ENCODE data around the gene STAC3. TPM values are rescaled to one million over a fixed set of nuclear protein-coding genes. Genes with fewer than 3 reads are reported as not detected.
A peak's percentile ranks its signal among the peaks of the same experiment; 100 is the strongest.

STAC3 gene
- polyA plus RNA-seq, 2 of the 4 experiments (the other 2 are of a cell fraction): 0.40 to 0.43 TPM

GRCh38 chr12:57272337-57273151 is 21.6 kb upstream of the STAC3 start:
- ChIA-PET POLR2A (no interaction called here), CTCF (interaction anchor here (0.6 to 18.3 kb wide), 9 partner anchors 8 to 190 kb away, joined by 3 to 316 read pairs (median 4); partner anchors contain the start of genes GLI1 and INHBE)
- no peak overlapping the region for H3K4me3 ChIP-seq
- no peaks in the 10 kb centered on the region for H3K9me3 ChIP-seq
- 93% methylated on average over 5 of the region's 7 CpGs for WGBS (ENCODE audit: missing lambda C conversion rate)
- H3K27ac ChIP-seq: no peak overlapping the region
- FAIRE-seq (no peak), DNase-seq (ENCODE audit: low read depth in 1 of 2, low spot score in 1 of 2) (no peak), ATAC-seq (no peak)
- H3K4me2 ChIP-seq: no peak overlapping the region
- TF ChIP-seq KDM1A (IDR thresholded peaks at IDR 0.05; ENCODE audit: low read depth) (no peak), ZNF302 (CRISPR knock-in tag; IDR thresholded peaks at IDR 0.05) (no peak), POLR2A (IDR thresholded peaks at IDR 0.05; ENCODE audit: low read length) (no peak), HOXA7 (CRISPR knock-in tag; IDR thresholded peaks at IDR 0.05) (no peak), RFX5 (IDR thresholded peaks at IDR 0.05) (no peak), NR3C1 (IDR thresholded peaks at IDR 0.05) (no peak), BCL3 (IDR thresholded peaks at IDR 0.05) (no peak), CHD4 (IDR thresholded peaks at IDR 0.05; ENCODE audit: borderline replicate concordance) (no peak), E2F6 (IDR thresholded peaks at IDR 0.05; ENCODE audit: borderline replicate concordance, low read depth) (no peak), ZSCAN20 (CRISPR knock-in tag; IDR thresholded peaks at IDR 0.05) (no peak), FOSB (CRISPR knock-in tag; IDR thresholded peaks at IDR 0.05) (no peak)
- H3K4me1 ChIP-seq: no peaks in the 10 kb centered on the region

- ChIA-PET CTCF (interaction anchor here (0.5 to 18.3 kb wide), 13 partner anchors 9 to 195 kb away, joined by 3 to 316 read pairs (median 4); partner anchors contain the start of genes GLI1 and INHBE), POLR2A (no interaction called here)
- no peak for TF ChIP-seq ZNF302 (CRISPR knock-in tag; IDR thresholded peaks at IDR 0.05)
- no peak for TF ChIP-seq ATOH8 (CRISPR knock-in tag; IDR thresholded peaks at IDR 0.05; ENCODE audit: low read depth)
- no peak for TF ChIP-seq EP300 (IDR thresholded peaks at IDR 0.05)
- TF ChIP-seq KDM1A (IDR thresholded peaks at IDR 0.05; ENCODE audit: low read depth): no peak
- no peak for TF ChIP-seq MYC (IDR thresholded peaks at IDR 0.05; ENCODE audit: borderline replicate concordance, low read length)
- no peak for TF ChIP-seq ELK1 (IDR thresholded peaks at IDR 0.05; ENCODE audit: low read depth, low read length)
- TF ChIP-seq HMGXB4 (CRISPR knock-in tag; IDR thresholded peaks at IDR 0.05; ENCODE audit: borderline replicate concordance): no peak
- no peak for TF ChIP-seq NPAS2 (CRISPR knock-in tag; IDR thresholded peaks at IDR 0.05; ENCODE audit: borderline replicate concordance)
- TF ChIP-seq HDAC2 (IDR thresholded peaks at IDR 0.05): no peak
- TF ChIP-seq JUNB (IDR thresholded peaks at IDR 0.05): no peak
- no peak for TF ChIP-seq EHMT2 (IDR thresholded peaks at IDR 0.05; ENCODE audit: low read depth)
- TF ChIP-seq NFE2L2 (conservative IDR thresholded peaks at IDR 0.05; ENCODE audit: low read length): no peak
- Histone ChIP-seq H3K4me2 (no peak overlapping the region), H3K4me3 (no peak overlapping the region), H3K4me1 (no peaks in the 10 kb centered on the region), H3K27ac (no peak overlapping the region), H3K9me3 (no peaks in the 10 kb centered on the region)
- WGBS (ENCODE audit: missing lambda C conversion rate): 77% methylated on average over 1 of the region's 1 CpG
- ATAC-seq (peak; percentile 71 to 77; a peak in 5 of 6 replicates), DNase-seq (ENCODE audit: low read depth in 1 of 2, low spot score in 1 of 2) (peak in 1 of 2 experiments; percentile 29), FAIRE-seq (no peak)
Observed at GRCh38 chr12:57270966-57271470, 20.0 kb upstream of the STAC3 start.
